Ishikawa (cell line): ENCODE results near the gene MAP3K20.

Source experiments
- CEBPB ChIP-seq: IDR thresholded peaks from 2 replicates; pipeline ENCODE4 v1.6.1; 2012
- CREB1 ChIP-seq: IDR thresholded peaks from 2 replicates; pipeline ENCODE4 v1.6.1; 2012; ENCODE audit warnings: low read depth
- EGR1 ChIP-seq: IDR thresholded peaks from 2 replicates; pipeline ENCODE4 v1.6.1; 2012
- EP300 ChIP-seq: IDR thresholded peaks from 2 replicates; pipeline ENCODE4 v1.6.1; 2012; ENCODE audit warnings: borderline replicate concordance
- FOXM1 ChIP-seq: IDR thresholded peaks from 2 replicates; pipeline ENCODE4 v1.6.1; 2012; ENCODE audit warnings: low read depth, borderline replicate concordance
- MAX ChIP-seq: IDR thresholded peaks from 2 replicates; pipeline ENCODE4 v1.6.1; 2012
- NFIC ChIP-seq: IDR thresholded peaks from 2 replicates; pipeline ENCODE4 v1.6.1; 2012
- RAD21 ChIP-seq: IDR thresholded peaks from 2 replicates; pipeline ENCODE4 v1.6.1; 2012; ENCODE audit warnings: low read depth
- TAF1 ChIP-seq: IDR thresholded peaks from 2 replicates; pipeline ENCODE4 v1.6.1; 2012; ENCODE audit warnings: low read depth, mild to moderate bottlenecking
- TCF12 ChIP-seq: IDR thresholded peaks from 2 replicates; pipeline ENCODE4 v1.6.1; 2012; ENCODE audit warnings: low read depth
- TEAD4 ChIP-seq: IDR thresholded peaks from 2 replicates; pipeline ENCODE4 v1.6.1; 2012
- YY1 ChIP-seq: IDR thresholded peaks from 2 replicates; pipeline ENCODE4 v1.6.1; 2012; ENCODE audit warnings: low read depth
- ZBTB7A ChIP-seq: IDR thresholded peaks from 2 replicates; pipeline ENCODE4 v1.6.1; 2012; ENCODE audit warnings: low read depth
- TF ChIP-seq, protein P1 (sequence below): IDR thresholded peaks from 2 replicates; pipeline ENCODE4 v1.6.1; 2012
- TF ChIP-seq, protein P2 (sequence below): IDR thresholded peaks from 2 replicates; pipeline ENCODE4 v1.6.1; 2012; ENCODE audit warnings: low read depth, mild to moderate bottlenecking

The MAP3K20 gene

GRCh38 chr2:173195100-173195499, 119.5 kb downstream of the MAP3K20 start:
- TF ChIP-seq MAX (no peak), CEBPB (no peak), NFIC (no peak), CREB1 (no peak), YY1 (peak; percentile 72), TEAD4 (no peak)
- TF ChIP-seq, protein P1, sequence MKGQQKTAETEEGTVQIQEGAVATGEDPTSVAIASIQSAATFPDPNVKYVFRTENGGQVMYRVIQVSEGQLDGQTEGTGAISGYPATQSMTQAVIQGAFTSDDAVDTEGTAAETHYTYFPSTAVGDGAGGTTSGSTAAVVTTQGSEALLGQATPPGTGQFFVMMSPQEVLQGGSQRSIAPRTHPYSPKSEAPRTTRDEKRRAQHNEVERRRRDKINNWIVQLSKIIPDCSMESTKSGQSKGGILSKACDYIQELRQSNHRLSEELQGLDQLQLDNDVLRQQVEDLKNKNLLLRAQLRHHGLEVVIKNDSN, result no peak

GRCh38 chr2:173196080-173196479, 120.4 kb downstream of the MAP3K20 start:
- TF ChIP-seq, protein P2, sequence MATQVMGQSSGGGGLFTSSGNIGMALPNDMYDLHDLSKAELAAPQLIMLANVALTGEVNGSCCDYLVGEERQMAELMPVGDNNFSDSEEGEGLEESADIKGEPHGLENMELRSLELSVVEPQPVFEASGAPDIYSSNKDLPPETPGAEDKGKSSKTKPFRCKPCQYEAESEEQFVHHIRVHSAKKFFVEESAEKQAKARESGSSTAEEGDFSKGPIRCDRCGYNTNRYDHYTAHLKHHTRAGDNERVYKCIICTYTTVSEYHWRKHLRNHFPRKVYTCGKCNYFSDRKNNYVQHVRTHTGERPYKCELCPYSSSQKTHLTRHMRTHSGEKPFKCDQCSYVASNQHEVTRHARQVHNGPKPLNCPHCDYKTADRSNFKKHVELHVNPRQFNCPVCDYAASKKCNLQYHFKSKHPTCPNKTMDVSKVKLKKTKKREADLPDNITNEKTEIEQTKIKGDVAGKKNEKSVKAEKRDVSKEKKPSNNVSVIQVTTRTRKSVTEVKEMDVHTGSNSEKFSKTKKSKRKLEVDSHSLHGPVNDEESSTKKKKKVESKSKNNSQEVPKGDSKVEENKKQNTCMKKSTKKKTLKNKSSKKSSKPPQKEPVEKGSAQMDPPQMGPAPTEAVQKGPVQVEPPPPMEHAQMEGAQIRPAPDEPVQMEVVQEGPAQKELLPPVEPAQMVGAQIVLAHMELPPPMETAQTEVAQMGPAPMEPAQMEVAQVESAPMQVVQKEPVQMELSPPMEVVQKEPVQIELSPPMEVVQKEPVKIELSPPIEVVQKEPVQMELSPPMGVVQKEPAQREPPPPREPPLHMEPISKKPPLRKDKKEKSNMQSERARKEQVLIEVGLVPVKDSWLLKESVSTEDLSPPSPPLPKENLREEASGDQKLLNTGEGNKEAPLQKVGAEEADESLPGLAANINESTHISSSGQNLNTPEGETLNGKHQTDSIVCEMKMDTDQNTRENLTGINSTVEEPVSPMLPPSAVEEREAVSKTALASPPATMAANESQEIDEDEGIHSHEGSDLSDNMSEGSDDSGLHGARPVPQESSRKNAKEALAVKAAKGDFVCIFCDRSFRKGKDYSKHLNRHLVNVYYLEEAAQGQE, result no peak
- TF ChIP-seq FOXM1, result no peak
- no peak for TF ChIP-seq EP300
- TF ChIP-seq CEBPB, result no peak
- no peak for TF ChIP-seq NFIC
- TF ChIP-seq TEAD4, result no peak
- TF ChIP-seq TAF1, result no peak
- TF ChIP-seq EGR1, result no peak
- no peak for TF ChIP-seq MAX
- TF ChIP-seq ZBTB7A, result no peak
- TF ChIP-seq, protein P1, result no peak

DNA sequence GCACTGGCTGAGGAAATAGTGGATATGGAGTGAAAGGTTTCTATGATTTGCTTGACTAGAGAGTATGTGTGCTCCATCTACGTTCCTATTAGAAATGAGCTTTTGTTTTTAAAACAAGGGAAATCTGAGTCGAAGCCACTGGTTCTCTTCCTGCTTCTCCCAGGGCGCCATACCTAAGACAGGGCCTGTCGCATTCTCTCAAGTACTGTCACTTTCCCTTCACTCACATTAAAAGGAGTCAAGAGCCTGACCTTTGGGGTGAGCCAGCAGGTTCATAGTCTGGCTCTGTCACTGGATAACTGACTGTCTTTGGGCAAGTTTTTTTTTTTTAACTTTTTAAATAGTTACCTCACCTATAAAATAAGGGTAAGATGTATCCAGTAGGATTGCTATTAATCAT, 121.0 kb downstream of the MAP3K20 start:
- TF ChIP-seq TEAD4 (no peak), TAF1 (no peak), YY1 (no peak), EGR1 (no peak), ZBTB7A (no peak), FOXM1 (no peak), CREB1 (no peak), EP300 (no peak), RAD21 (no peak), CEBPB (no peak), MAX (no peak), NFIC (no peak), TCF12 (no peak)
- TF ChIP-seq, protein P1, result no peak
- TF ChIP-seq, protein P2, result no peak

DNA sequence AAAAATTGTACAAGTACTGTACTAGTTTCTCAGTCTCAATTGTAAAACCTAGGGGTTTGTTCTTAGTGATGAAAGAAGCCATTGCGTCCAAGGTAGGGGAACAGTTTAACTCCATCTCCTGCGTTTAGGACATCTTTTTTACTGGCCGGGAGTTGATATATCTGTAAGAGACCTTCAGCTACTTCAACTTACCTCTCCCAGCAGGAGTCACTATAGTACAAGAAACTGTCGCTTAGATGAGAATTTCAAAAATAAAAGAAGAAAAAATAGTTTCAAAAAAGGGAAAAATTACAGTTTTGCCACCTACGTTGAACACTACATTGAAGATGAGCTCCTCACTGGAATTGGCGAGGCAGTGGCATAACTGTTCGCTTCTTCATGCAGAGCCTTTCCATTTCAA, 122.7 kb downstream of the MAP3K20 start:
- no peak for TF ChIP-seq TAF1
- no peak for TF ChIP-seq EGR1
- no peak for TF ChIP-seq TCF12
- no peak for TF ChIP-seq RAD21
- no peak for TF ChIP-seq YY1
- TF ChIP-seq ZBTB7A, result no peak
- TF ChIP-seq FOXM1, result no peak

DNA sequence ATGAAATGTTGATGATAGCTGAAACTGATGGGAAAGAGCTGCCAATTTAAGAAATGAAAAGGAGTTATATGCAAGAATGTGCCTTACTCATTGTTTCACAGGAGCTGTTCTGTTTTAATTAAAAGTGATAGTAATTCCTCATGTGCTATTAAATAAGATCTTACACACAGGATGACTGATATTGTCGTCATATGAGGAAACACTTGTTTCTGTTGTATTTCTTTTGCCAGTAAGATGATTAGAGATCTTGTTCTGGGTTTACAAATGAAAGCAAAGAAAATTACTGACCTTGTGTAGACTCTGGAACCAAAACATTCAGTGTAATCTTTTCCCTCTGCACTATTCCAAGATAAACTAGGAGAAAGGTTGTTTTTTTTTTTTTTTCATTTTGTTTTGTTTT, 123.6 kb downstream of the MAP3K20 start:
- TF ChIP-seq RAD21, result no peak
- TF ChIP-seq TEAD4, result no peak
- no peak for TF ChIP-seq YY1
- TF ChIP-seq NFIC, result no peak
- no peak for TF ChIP-seq MAX
- TF ChIP-seq, protein P1, result no peak
- TF ChIP-seq TAF1, result no peak
- TF ChIP-seq ZBTB7A, result no peak
- TF ChIP-seq, protein P2, result no peak
- TF ChIP-seq CREB1, result no peak
- no peak for TF ChIP-seq FOXM1
- no peak for TF ChIP-seq EP300
- TF ChIP-seq TCF12, result no peak
- no peak for TF ChIP-seq EGR1
- no peak for TF ChIP-seq CEBPB
